T-helper 1 cell treated with Interleukin-12 subunit alpha and Interleukin-12 subunit beta and Interleukin-4 antibody, amounts not matched to agents 30 μg/mL and 1 μg/mL, for 36 hours (primary cell): ENCODE data around the gene QSOX2.

Source experiments
- H3K27ac Mint-ChIP-seq: one replicate; pipeline ENCODE4 v1.8.0; 2021; ENCODE audit warnings: mild to moderate bottlenecking, mixed read lengths
- H3K27me3 Mint-ChIP-seq: one replicate; pipeline ENCODE4 v1.8.0; 2021; ENCODE audit warnings: low read depth, mixed read lengths
- H3K36me3 Mint-ChIP-seq: one replicate; pipeline ENCODE4 v1.8.0; 2021; ENCODE audit warnings: low read depth, mixed read lengths
- H3K4me1 Mint-ChIP-seq: one replicate; pipeline ENCODE4 v1.8.0; 2021; ENCODE audit warnings: low read depth, mixed read lengths
- H3K4me3 Mint-ChIP-seq: one replicate; pipeline ENCODE4 v1.8.0; 2021; ENCODE audit warnings: mild to moderate bottlenecking, moderate library complexity, mixed read lengths
- H3K9me3 Mint-ChIP-seq: one replicate; pipeline ENCODE4 v1.8.0; 2021; ENCODE audit warnings: mixed read lengths

Gene QSOX2

GRCh38 chr9:136262671-136263178, 17.1 kb upstream of the QSOX2 start:
- no peak overlapping the region for H3K27ac Mint-ChIP-seq
- H3K4me3 Mint-ChIP-seq = no peak overlapping the region
- no peaks in the 10 kb centered on the region for H3K27me3 Mint-ChIP-seq
- no peaks in the 10 kb centered on the region for H3K36me3 Mint-ChIP-seq
- no peaks in the 10 kb centered on the region for H3K4me1 Mint-ChIP-seq
- H3K9me3 Mint-ChIP-seq = no peaks in the 10 kb centered on the region

GRCh38 chr9:136261686-136262430, 16.2 kb upstream of the QSOX2 start:
- Mint-ChIP-seq H3K9me3 (no peaks in the 10 kb centered on the region), H3K4me3 (no peak overlapping the region), H3K27me3 (no peaks in the 10 kb centered on the region), H3K4me1 (no peaks in the 10 kb centered on the region), H3K36me3 (no peaks in the 10 kb centered on the region), H3K27ac (no peak overlapping the region)

DNA sequence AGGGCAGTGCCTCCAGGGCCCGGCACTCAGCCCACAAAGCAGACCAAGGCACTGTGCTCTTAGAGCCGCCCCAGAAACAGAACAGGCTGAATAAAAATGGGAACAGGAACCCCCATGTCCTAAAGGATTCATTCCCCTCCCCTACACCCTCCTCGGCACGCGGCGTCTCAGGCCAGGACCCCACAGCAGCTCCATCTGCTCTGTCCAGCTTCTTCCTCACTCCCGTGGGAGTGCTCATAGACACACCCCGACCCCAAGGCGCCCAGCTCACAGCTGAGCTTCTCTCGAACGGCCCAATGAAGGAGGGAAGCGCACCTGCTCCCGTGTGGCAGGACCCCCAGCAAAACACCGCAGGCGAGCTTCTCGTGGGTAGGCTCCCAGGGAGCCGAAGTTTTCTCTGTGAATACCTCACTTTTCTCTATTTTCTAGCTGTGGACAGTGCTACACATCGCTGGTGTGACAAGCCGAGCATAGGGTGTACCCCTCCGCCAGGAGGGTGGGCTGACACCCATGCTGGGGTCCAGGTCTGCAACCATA, 15.4 kb upstream of the QSOX2 start:
- Mint-ChIP-seq H3K4me1 (no peaks in the 10 kb centered on the region), H3K4me3 (no peak overlapping the region), H3K27me3 (no peaks in the 10 kb centered on the region), H3K27ac (no peak overlapping the region), H3K9me3 (no peaks in the 10 kb centered on the region), H3K36me3 (no peaks in the 10 kb centered on the region)

DNA sequence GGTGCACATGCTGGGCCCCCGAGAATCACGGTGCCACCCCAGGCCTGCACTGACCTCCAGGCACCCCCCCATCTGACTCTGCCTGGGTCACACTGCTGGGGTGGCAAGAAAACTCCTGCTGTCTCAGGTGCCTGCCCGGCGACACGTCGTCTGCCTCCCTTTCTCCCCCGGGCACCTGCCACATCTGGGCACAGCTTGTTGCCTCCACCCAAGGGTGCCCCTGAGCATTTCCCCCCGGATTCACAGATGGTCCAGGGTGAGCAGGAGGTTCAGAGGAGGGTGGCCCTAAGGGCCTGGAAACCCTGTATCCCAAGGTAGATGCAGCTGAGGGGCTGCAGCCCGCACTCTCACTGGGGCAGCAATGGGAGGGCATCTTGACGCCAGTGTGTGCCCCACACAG, 14.9 kb upstream of the QSOX2 start:
- Mint-ChIP-seq H3K36me3 (no peaks in the 10 kb centered on the region), H3K4me1 (no peaks in the 10 kb centered on the region), H3K27me3 (no peaks in the 10 kb centered on the region), H3K27ac (no peak overlapping the region), H3K4me3 (no peak overlapping the region), H3K9me3 (no peaks in the 10 kb centered on the region)

DNA sequence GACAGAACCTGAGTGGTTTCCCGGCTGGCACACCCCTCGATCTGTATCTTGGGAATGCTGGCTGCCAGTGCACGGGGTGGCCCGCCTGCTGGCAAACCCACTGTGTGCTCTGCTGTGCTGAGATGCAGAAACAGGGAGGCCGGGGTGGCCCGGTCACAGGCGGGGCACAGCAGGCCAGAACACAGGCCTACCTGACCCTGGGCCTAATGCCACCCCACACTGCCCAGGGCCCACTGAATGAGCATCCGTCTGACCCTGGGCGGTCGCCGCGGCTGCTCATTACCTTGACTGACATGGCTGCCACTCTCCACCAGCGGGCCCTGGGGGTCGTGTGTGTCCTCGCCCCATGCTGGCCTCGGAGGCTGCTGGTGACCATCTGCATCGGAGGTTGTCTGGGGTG, 14.2 kb upstream of the QSOX2 start:
- no peaks in the 10 kb centered on the region for H3K36me3 Mint-ChIP-seq
- no peaks in the 10 kb centered on the region for H3K9me3 Mint-ChIP-seq
- H3K4me1 Mint-ChIP-seq = no peaks in the 10 kb centered on the region
- H3K27me3 Mint-ChIP-seq = no peaks in the 10 kb centered on the region
- no peak overlapping the region for H3K4me3 Mint-ChIP-seq
- H3K27ac Mint-ChIP-seq = no peak overlapping the region

GRCh38 chr9:136259517-136259813, 13.9 kb upstream of the QSOX2 start:
- no peak overlapping the region for H3K27ac Mint-ChIP-seq
- no peaks in the 10 kb centered on the region for H3K36me3 Mint-ChIP-seq
- no peak overlapping the region for H3K4me3 Mint-ChIP-seq

DNA sequence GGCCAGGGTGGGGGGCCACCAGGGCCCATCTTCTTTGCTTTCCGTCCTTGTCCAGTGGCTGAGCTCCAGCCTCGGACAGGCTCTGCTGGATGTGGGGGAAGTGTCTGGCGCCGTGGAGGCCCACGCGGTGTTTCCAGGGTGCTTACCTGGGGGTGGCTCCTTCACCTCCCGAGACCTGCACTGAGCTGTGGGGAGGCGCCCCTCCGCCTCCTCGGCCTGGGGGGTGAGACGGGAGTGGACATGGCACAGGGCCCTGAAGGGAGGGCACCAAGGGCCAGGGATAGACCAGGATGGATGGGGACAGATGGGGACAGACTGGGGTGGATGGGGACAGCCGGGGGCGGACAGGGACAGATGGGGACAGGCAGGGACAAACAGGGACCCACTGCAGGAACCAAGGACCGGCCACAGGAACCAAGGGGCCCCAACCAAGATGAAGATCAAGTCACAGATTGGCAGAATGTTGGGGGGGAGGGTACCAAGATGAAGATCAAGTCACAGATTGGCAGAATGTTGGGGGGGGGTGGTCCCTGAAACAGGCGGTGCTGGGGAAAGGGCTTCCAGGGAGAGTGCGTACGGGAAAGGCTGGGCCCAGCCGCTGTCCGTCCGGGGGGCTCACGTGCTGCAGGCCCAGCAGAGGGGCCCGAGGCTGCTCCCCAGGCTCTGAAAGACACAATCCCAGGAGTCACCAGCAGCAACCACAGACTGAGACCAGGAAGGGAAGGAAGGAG, 13.3 kb upstream of the QSOX2 start:
- Mint-ChIP-seq H3K27me3 (no peaks in the 10 kb centered on the region), H3K4me1 (no peaks in the 10 kb centered on the region), H3K36me3 (no peaks in the 10 kb centered on the region), H3K27ac (no peak overlapping the region), H3K4me3 (no peak overlapping the region), H3K9me3 (no peaks in the 10 kb centered on the region)

More at GRCh38 chr9:136259517-136259813, 13.9 kb upstream of the QSOX2 start:
- Mint-ChIP-seq H3K27me3 (no peaks in the 10 kb centered on the region), H3K4me1 (no peaks in the 10 kb centered on the region), H3K9me3 (no peaks in the 10 kb centered on the region)

GRCh38 chr9:136258299-136258625, 12.7 kb upstream of the QSOX2 start:
- no peak overlapping the region for H3K27ac Mint-ChIP-seq
- no peaks in the 10 kb centered on the region for H3K9me3 Mint-ChIP-seq
- H3K36me3 Mint-ChIP-seq = no peaks in the 10 kb centered on the region

DNA sequence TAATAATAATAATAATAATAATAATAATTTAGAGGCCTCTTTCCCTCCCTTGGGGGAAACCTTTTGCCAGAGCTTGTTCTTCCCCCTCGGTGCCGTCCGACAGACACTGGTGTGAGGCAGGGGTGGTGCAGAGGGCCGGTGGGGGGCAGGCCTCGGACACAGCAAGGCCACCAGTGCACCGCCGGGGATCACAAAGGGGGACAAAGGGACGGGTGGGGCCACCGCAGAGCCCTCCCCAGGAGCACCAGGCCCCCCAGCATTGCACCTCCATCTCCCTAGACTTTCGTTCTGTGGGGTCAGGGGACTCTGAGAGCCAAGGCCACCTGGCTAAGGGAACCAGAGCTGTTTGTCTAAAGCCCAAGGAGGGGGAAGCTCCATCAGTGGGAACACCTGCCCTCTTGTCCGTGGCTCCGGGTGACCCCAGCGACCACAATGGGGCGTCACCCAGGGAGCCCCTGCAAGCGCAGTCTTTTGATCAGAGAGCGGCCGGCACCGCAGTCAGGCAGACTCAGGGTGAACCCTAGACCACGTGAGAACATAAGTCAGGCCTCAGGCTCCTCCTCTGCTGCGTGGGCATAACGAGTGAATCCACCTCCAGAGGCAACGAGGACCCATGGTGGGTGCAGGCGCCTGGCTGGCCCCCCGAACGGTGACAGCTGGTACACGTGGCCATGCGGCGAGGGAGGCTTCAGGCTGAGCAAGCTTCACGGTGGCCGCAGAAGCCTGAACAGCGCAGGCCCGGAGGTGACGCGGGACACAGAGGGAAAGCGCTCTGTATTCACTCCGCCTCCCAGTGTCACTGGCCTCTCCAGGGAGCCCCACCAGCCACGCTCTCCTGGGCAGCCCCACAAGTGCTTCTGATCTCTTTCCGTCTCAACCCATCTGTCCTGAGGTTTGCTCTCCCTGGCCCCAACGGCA, 12.0 kb upstream of the QSOX2 start:
- Mint-ChIP-seq H3K9me3 (no peaks in the 10 kb centered on the region), H3K36me3 (no peaks in the 10 kb centered on the region), H3K4me3 (no peak overlapping the region), H3K27me3 (no peaks in the 10 kb centered on the region), H3K4me1 (no peaks in the 10 kb centered on the region), H3K27ac (no peak overlapping the region)

More at GRCh38 chr9:136258299-136258625, 12.7 kb upstream of the QSOX2 start:
- Mint-ChIP-seq H3K4me3 (no peak overlapping the region), H3K27me3 (no peaks in the 10 kb centered on the region), H3K4me1 (no peaks in the 10 kb centered on the region)

DNA sequence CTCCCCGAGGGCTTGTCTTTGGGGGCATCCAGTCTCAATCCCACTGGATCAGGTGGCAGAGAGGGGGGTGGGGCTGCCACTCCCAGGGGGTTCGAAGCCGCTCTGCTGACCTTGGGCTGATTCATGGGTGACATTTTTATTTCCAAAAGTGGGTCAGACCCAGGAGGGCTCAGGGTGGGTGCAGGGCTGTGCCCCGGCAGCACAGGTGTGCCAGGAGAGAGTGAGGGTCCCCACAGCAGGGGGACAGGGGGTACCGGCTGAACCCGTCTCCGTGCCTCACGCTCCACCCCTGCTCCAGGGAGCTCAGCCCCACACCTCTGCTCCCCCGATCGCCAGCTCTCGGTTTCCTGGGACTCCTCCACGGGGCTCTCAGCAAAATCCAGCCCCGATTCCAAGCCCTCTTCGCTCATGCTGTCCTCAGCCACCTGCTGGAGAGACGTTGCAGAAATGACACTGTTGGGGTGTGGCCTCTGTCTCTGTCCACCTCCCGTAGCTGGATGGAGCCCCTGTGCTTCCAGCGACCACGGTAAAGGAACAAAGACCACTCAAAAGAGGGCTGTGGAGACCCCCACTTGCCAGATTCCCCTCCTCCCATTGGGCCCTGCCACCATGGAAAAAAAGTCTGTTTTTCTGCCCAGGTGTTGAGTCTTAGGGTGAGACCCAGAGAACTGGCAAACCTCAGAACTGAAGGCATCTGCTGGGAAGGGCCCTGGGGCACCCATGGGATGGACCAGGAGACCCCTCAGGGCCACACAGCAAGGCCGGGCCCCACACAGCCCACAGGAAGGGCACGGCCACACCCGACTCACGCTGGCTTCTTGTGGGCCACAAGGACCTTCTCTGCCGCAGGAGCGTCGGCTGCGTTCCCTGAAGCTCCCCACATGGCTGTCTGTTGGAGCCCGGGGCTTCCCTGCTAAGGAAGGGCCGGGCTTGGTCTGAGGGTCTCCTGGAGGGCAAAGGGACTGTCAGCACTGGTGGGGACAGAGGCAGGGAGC, 10.6 kb upstream of the QSOX2 start:
- no peak overlapping the region for H3K27ac Mint-ChIP-seq
- no peaks in the 10 kb centered on the region for H3K36me3 Mint-ChIP-seq
- H3K27me3 Mint-ChIP-seq = no peaks in the 10 kb centered on the region
- no peak overlapping the region for H3K4me3 Mint-ChIP-seq
- no peaks in the 10 kb centered on the region for H3K4me1 Mint-ChIP-seq
- H3K9me3 Mint-ChIP-seq = no peaks in the 10 kb centered on the region

DNA sequence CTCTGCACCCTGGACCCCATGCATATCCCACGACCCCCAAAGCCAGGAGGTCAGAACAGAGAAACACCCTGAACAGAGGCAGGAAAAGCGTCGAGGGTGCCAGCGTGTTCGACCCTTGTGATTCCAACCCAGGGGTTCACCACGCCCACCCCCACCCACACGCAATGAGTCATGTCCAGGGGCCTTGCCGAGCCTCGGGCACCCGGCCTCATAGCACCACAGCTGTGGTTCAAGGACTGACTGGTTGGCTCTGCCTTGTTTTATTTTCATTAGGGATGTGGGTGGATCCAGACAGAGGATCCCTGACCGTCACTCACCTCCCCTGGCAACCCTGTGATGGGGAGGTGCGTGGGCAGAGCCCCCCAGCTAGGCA, 9.5 kb upstream of the QSOX2 start:
- H3K27ac Mint-ChIP-seq = no peak overlapping the region
- no peak overlapping the region for H3K4me3 Mint-ChIP-seq
- H3K36me3 Mint-ChIP-seq = no peaks in the 10 kb centered on the region
- H3K27me3 Mint-ChIP-seq = no peaks in the 10 kb centered on the region
- no peaks in the 10 kb centered on the region for H3K9me3 Mint-ChIP-seq
- H3K4me1 Mint-ChIP-seq = no peaks in the 10 kb centered on the region

- H3K9me3 Mint-ChIP-seq = no peaks in the 10 kb centered on the region
Observed at GRCh38 chr9:136254381-136255165, 9.0 kb upstream of the QSOX2 start.

More at GRCh38 chr9:136254381-136255165, 9.0 kb upstream of the QSOX2 start:
- Mint-ChIP-seq H3K36me3 (no peaks in the 10 kb centered on the region), H3K27me3 (no peaks in the 10 kb centered on the region), H3K27ac (no peak overlapping the region), H3K4me1 (no peaks in the 10 kb centered on the region), H3K4me3 (no peak overlapping the region)
